Muscle of leg (tissue), 11 donors: Measurements from ENCODE around the gene SAMD9. TPM values are rescaled to one million over a fixed set of nuclear protein-coding genes. Genes with fewer than 3 reads are reported as not detected.
"Not testable (repeated sequence)": the region's sequence is repeated elsewhere in the genome, so short reads cannot be mapped to it uniquely, and the experiment has no call there.

Experiments used
- DNase-seq: peaks from one replicate; pipeline ENCODE4 v3.0.0; 2013
- H3K27ac ChIP-seq: one replicate; pipeline ENCODE4 v1.5.1; 2013; ENCODE audit warnings: mild to moderate bottlenecking, low read length, control low read depth
- H3K27me3 ChIP-seq: one replicate; pipeline ENCODE4 v1.6.1; 2013; ENCODE audit warnings: low read length; ENCODE audit not compliant: control insufficient read depth, insufficient read depth
- H3K36me3 ChIP-seq: one replicate; pipeline ENCODE4 v1.6.1; 2013; ENCODE audit warnings: low read length; ENCODE audit not compliant: control insufficient read depth, insufficient read depth
- H3K4me1 ChIP-seq: one replicate; pipeline ENCODE4 v1.6.1; 2013; ENCODE audit warnings: low read length; ENCODE audit not compliant: control insufficient read depth, insufficient read depth
- H3K4me3 ChIP-seq: one replicate; pipeline ENCODE4 v1.5.1; 2013; ENCODE audit warnings: low read length, control low read depth
- H3K9me3 ChIP-seq: replicated peaks from 2 replicates; pipeline ENCODE4 v1.6.1; 2013; ENCODE audit warnings: low read depth, low read length; ENCODE audit not compliant: control insufficient read depth
- WGBS: methylation state at CpG from one replicate; pipeline ENCODE4 v1.1.5; 2013; ENCODE audit warnings: missing lambda C conversion rate; ENCODE audit not compliant: insufficient coverage; 5-methylcytosine and 5-hydroxymethylcytosine counted together
- polyA plus RNA-seq, 8 donors: library from polyadenylated mRNA; unstranded; fragments of 120-200 nt; gene quantifications; one replicate each; pipeline versions ENCODE4 v1.2.1 to v1.2.3, GENCODE V29; 2013; ENCODE audit warnings: inconsistent platforms in 1 of 8, low replicate concordance in 1 of 8; ENCODE audit not compliant: insufficient read length in 8 of 8, insufficient read depth in 1 of 8
- total RNA-seq: library from RNA; stranded (reverse); fragments of 120-200 nt; gene quantifications from one replicate; pipeline ENCODE4 v1.2.4, GENCODE V29; 2013

SAMD9 gene
- total and polyA plus RNA-seq, 9 donors: 1.9 to 6.1 (median 3.2) TPM

DNA sequence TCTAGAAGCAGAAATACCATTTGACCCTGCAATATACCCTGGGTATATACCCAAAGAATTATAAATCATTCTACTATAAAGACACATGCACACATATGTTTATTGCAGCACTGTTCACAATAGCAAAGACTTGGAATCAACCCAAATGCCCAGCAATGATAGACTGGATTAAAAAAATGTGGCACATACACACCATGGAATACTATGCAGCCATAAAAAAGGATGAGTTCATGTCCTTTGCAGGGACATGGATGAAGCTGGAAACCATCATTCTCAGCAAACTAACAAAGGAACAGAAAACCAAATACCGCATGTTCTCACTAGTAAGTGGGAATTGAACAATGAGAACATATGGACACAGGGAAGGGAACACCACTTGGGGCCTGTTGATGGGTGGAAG, 9.2 kb upstream of the SAMD9 start:
- not testable (repeated sequence) for H3K27me3 ChIP-seq, H3K36me3 ChIP-seq, H3K4me1 ChIP-seq, H3K27ac ChIP-seq, DNase-seq, H3K4me3 ChIP-seq
- WGBS: no CpG with 5 or more reads among the region's 1 CpG
- peaks cover 19% of the 10 kb centered on the region for H3K9me3 ChIP-seq

DNA sequence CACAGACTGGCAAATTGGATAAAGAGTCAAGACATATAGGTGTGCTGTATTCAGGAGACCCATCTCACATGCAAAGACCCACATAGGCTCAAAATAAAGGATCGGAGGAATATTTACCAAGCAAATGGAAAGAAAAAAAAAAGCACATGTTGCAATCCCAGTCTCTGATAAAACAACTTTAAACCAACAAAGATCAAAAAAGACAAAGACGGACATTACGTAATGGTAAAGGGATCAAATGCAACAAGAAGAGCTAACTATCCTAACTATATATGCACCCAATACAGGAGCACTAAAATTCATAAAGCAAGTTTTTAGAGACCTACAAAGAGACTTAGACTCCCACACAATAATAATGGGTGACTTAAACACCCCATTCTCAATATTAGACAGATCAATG, 5.8 kb upstream of the SAMD9 start:
- H3K4me3 ChIP-seq, DNase-seq, H3K4me1 ChIP-seq, H3K36me3 ChIP-seq, H3K27ac ChIP-seq, H3K27me3 ChIP-seq: not testable (repeated sequence)
- no CpG with 5 or more reads among the region's 3 CpGs for WGBS
- H3K9me3 ChIP-seq: peaks cover 12% of the 10 kb centered on the region

DNA sequence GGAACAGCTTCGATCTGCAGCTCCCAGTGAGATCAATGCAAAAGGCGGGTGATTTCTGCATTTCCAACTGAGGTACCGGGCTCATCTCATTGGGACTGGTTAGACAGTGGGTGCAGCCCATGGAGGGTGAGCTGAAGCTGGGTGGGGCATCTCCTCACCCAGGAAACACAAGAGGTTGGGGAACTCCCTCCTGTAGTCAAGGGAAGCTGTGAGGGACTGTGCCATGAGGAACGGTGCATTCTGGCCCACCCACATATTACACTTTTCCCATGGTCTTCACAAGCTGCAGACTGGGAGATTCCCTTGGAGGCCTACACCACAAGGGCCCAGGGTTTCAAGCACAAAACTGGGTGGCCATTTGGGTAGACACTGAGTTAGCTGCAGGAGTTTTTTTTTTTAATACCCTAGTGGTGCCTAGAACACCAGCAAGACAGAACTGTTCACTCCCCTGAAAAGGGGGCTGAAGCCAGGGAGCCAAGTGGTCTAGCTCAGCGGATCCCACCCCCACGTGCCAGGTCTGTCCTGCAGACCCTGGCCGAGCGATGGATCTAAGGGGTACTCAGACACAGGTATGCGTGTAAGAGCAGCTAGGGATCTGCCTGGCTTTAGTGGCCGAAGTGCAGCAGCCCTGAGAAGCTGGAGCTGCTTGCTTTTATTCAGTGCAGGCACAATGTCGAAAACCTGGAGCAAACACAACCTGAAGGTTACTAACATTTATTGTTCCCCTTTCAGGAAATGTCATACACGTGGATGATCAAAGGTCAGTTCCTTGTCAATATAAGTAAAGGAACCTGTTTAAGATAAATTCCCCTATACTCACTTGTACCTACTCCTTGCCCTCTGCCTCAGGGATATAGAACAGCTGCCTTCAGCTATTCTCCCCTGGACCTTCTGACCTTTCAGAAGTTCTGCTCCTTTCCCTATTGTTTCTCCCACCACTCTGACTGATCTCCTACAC, 3.1 kb upstream of the SAMD9 start:
- Histone ChIP-seq H3K4me1 (peaks cover 4% of the 10 kb centered on the region), H3K4me3 (no peak overlapping the region), H3K36me3 (no peaks in the 10 kb centered on the region), H3K27ac (no peak overlapping the region), H3K9me3 (peaks cover 6% of the 10 kb centered on the region), H3K27me3 (no peaks in the 10 kb centered on the region)
- DNase-seq: no peak
- 98% methylated on average over 8 of the region's 12 CpGs for WGBS

DNA sequence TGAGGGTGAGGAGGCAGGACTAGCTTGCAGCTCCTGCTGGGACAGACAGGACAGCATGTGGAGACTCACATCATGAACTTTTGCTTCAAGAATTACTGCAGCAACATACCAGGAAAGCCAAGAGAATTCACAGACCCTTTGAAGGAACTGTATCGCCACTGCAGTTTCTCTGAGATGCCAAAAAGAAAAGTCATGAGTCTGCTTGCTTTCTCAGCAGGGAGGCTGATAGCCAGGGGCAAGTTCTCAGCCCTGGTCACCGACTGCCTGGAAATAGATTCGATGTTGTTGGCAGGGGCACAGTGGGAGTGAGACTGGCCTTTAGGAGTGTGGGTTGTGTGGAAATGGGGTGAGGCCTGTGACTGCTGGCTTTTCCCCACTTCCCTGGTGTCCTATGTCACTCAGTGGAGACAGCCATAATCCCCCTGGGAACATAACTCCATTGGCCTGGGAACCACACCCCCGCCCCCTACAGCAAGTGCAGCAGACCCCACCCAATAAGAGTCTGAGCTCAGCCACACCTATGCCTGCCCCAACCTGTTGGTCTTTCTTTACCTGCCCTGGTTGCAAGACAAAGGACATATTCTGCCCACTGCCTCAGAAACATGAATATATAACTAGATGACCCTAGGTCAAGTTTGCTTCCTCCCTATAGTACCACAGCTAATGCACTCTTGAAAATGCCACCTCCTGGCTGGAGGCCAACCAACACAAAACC, 1.6 kb upstream of the SAMD9 start:
- no peak for DNase-seq
- H3K4me1 ChIP-seq: peaks cover 4% of the 10 kb centered on the region
- no peaks in the 10 kb centered on the region for H3K36me3 ChIP-seq
- H3K27ac ChIP-seq: no peak overlapping the region
- WGBS: 94% methylated on average over 4 of the region's 4 CpGs
- H3K4me3 ChIP-seq: no peak overlapping the region
- peaks cover 8% of the 10 kb centered on the region for H3K9me3 ChIP-seq
- no peaks in the 10 kb centered on the region for H3K27me3 ChIP-seq

DNA sequence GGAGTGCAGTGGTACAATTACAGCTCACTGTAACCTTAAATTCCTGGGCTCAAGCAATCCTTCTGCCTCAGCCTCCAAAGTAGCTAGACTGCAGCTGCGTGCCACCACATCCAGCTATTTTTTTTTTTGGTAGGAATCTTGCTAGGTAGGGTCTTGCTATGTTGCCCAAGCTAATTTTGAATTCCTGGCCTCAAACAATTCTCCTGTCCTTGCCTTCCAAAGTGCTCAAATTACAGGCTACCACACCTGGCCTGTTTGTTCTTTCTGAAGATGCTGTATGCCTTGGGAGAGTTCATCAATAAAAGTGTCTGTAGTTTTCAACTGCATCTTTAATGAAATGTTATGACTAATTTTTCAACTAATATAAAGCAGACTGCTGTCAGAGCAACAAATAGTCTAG, 452 bp downstream of the SAMD9 start:
- peaks cover 4% of the 10 kb centered on the region for H3K4me1 ChIP-seq

DNA sequence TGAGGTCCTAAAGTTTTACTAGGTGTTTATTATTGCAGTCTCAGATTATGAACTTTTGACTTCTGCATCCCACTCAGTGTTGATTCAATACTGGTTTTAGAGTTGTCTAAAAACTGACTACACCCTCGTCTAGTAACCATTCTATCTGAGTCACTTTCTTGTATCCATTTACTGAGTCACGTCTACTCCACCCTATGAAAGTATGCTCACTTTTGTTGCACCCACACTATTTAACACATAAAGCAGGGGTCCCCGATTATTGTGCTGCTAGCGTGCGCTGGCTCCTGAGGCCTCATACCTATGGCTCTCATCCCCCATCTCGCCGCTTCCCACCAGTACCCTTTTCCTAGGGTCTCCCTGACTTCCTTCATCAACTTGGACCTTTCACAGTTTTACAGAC, 2.0 kb downstream of the SAMD9 start:
- H3K27me3 ChIP-seq: no peaks in the 10 kb centered on the region
- no peak for DNase-seq
- peaks cover 5% of the 10 kb centered on the region for H3K9me3 ChIP-seq
- H3K4me1 ChIP-seq: peaks cover 4% of the 10 kb centered on the region
- WGBS: 84% methylated on average over 5 of the region's 7 CpGs
- H3K36me3 ChIP-seq: no peaks in the 10 kb centered on the region
- H3K4me3 ChIP-seq: no peak overlapping the region
- no peak overlapping the region for H3K27ac ChIP-seq

More for the DNA sequence above, 452 bp downstream of the SAMD9 start:
- no peaks in the 10 kb centered on the region for H3K36me3 ChIP-seq
- H3K27ac ChIP-seq: peak overlapping the region; percentile 86
- DNase-seq: no peak
- H3K27me3 ChIP-seq: no peaks in the 10 kb centered on the region
- H3K9me3 ChIP-seq: peaks cover 10% of the 10 kb centered on the region
- peak overlapping the region; percentile 48 for H3K4me3 ChIP-seq
- WGBS: no CpG with 5 or more reads among the region's 1 CpG

DNA sequence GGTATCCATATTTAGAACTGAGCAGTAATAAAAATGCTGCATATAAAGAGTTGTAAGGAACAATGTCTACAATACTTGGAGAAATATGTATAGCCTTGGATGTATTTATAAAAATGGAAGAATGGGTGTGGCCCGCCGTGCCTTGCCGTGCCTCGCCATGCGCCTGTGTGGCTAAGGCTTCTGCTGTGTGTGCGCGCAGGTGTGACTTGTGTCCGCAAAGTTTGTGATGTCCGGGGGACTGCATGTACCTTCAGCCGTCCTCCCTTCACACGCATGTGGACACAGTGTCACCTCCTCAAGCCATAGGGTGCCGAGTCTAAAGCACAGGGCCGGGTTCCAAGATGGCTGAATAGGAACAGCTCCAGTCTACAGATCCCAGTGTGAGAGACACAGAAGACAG, 9.8 kb downstream of the SAMD9 start:
- Histone ChIP-seq H3K36me3 (peaks cover 21% of the 10 kb centered on the region), H3K4me3 (no peak overlapping the region), H3K9me3 (peaks cover 46% of the 10 kb centered on the region), H3K4me1 (no peaks in the 10 kb centered on the region), H3K27me3 (no peaks in the 10 kb centered on the region), H3K27ac (no peak overlapping the region)
- no peak for DNase-seq
- 93% methylated on average over 13 of the region's 13 CpGs for WGBS

DNA sequence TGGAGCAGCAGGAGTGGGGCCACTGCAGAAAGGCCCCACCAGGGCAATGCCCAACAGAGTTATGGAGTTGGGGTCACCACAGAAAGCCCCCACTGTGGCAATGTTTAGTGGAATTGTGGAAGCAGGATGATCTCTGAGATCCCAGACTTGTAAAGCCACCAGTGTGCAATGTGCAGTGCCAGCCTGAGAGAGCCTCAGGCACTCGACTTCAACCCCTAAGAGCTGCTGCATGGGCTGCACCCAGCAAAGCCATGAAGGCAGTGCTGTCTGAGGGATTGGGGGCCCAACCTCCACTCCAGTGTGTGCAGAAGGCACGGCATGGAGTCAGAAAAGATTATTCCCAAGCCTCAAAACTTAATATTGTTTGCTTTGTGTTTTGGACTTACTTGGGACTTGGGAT, 20.4 kb downstream of the SAMD9 start:
- Histone ChIP-seq H3K27ac (no peak overlapping the region), H3K9me3 (peaks cover 19% of the 10 kb centered on the region), H3K27me3 (peaks cover 6% of the 10 kb centered on the region), H3K4me1 (no peaks in the 10 kb centered on the region), H3K36me3 (no peaks in the 10 kb centered on the region), H3K4me3 (no peak overlapping the region)
- WGBS: 100% methylated on average over 1 of the region's 2 CpGs
- DNase-seq: no peak

DNA sequence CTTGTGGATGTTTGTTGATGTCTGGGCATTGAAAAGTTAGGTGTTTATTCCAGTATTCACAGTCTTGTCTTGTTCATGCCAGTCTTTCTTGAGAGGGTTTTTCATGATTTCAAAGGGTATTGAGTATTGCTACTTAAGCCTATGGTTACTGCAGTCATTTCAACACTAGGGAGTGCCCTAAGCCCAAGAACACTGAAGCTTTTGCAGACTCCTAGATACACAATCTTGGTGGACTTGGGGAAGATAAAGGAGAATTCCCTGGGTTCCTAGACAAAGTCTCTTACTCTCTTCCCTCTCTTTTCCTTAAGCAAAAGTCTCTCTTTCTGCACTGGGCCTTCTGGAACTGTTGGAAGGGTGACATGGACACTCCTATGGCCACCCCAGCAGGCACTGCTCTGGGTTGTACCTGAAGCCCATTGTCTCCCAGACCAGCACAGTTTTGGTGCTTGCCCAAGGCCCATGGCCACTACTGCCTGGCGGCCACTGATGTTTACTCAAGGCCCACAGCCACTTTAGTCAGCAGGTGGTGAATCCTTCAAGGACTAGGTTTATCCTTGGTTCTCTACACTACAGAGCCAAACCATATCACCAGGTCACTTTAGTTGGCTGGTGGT, 24.9 kb downstream of the SAMD9 start:
- peak; percentile 4 for DNase-seq
- H3K9me3 ChIP-seq: no peaks in the 10 kb centered on the region
- no peak overlapping the region for H3K27ac ChIP-seq
- no CpG with 5 or more reads among the region's 1 CpG for WGBS
- no peaks in the 10 kb centered on the region for H3K36me3 ChIP-seq
- H3K4me1 ChIP-seq: no peaks in the 10 kb centered on the region
- no peak overlapping the region for H3K4me3 ChIP-seq
- H3K27me3 ChIP-seq: peaks cover 3% of the 10 kb centered on the region

DNA sequence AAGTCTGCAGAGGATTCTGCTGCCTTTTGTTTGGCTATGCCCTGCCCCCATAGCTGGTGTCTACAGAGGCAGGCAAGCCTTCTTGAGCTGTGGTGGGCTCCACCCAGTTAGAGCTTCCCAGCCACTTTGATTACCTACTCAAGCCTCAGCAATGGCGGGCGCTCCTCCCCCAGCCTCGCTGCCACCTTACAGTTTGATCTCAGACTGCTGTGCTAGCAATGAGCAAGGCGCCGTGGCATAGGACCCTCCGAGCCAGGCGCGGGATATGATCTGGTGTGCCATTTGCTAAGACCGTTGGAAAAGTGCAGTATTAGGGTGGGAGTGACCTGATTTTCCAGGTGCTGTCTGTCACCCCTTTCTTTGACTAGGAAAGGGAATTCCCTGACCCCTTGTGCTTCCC, 44.4 kb downstream of the SAMD9 start:
- WGBS: 90% methylated on average over 7 of the region's 9 CpGs
- not testable (repeated sequence) for H3K4me1 ChIP-seq, H3K4me3 ChIP-seq, H3K9me3 ChIP-seq, H3K27ac ChIP-seq, H3K36me3 ChIP-seq, DNase-seq, H3K27me3 ChIP-seq
